GM18868 (cell line): ENCODE measurements around the gene RFXAP.
"Not testable (repeated sequence)": the region's sequence is repeated elsewhere in the genome, so short reads cannot be mapped to it uniquely, and the experiment has no call there.

Experiments
- ATAC-seq: cut with Tn5 transposase; IDR thresholded peaks from one replicate; pipeline ENCODE4 v1.9.1; 2021; ENCODE audit warnings: mild to moderate bottlenecking, moderate library complexity; ENCODE audit not compliant: unreplicated experiment

RFXAP gene, protein sequence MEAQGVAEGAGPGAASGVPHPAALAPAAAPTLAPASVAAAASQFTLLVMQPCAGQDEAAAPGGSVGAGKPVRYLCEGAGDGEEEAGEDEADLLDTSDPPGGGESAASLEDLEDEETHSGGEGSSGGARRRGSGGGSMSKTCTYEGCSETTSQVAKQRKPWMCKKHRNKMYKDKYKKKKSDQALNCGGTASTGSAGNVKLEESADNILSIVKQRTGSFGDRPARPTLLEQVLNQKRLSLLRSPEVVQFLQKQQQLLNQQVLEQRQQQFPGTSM

DNA sequence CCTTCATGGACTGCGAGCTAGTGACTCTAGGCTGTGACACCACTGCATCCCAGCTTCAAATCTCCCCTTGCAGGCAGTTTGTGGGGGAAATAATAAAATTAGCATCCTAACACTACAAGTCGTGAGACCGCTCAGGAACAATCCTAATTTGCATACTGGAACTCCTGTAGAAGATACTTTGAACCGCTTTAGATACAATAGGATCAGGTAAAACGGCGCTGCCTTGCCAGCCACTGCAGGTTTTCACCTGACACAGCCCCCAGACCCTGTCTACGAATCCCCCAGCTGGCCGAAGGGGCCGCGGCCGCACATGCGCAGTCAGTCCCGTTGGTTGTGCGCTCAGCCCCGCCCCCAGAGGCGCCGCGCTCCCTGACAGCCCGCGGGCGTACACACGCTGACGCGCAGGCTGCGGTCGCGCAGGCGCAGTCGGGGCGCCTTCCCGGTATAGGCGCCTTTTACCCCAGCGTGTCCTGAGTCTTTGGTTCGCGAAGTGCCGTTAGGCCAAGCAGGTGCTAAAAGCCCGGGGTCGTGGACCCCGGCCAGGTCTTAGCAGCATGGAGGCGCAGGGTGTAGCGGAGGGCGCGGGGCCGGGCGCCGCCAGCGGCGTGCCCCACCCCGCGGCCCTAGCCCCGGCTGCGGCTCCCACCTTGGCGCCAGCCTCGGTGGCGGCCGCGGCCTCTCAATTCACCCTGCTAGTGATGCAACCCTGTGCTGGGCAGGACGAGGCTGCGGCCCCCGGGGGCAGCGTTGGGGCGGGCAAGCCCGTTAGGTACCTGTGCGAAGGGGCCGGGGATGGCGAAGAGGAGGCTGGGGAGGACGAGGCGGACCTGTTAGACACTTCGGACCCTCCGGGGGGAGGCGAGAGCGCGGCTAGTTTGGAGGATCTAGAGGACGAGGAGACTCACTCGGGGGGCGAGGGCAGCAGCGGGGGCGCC is at the start of gene RFXAP:
Gene RFXAP (plus strand): TSS at position 419 of the 935 bp plus-strand sequence. CDS start 136 bp downstream, at position 555.
- ATAC-seq: peak; percentile 87

DNA sequence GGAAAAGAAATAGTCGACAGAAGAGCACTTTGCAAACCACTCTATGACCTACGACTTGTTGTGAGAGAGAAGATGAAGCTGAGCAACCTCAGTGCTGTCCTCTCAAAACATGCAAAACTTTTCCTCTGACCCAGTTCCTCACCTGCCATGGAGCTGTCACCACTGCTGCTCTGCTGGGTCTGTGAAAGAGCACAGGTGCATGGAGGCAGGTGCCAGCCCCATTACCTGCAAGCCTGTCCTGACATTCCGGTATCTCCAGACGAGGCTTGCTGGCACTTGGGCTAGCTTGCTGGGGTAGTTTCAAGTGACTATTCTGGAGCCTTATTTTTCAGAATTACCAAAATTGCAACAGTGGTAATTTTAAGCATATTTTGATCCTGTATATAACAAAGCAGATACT is 49.5 kb upstream of the RFXAP start:
- ATAC-seq: no peak

DNA sequence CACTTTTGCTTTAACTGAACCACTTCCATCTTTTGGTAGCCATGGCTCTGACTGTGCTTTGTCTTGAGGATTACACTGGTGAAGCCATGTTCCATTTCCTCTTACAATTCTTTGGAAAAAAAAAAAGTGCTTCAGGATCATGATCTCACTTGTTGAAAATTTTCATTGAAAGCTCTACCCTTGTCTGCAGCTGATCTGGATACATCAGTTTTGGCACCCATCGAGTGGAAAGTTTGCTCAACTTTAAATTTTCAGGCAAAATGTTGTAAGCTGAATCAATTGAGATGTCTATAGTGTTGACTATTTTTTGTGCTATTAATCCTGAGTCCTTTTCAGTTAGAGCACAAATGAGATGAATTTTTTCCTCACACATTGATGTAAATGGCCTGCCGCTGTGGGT is 48.3 kb upstream of the RFXAP start:
- ATAC-seq: no peak

DNA sequence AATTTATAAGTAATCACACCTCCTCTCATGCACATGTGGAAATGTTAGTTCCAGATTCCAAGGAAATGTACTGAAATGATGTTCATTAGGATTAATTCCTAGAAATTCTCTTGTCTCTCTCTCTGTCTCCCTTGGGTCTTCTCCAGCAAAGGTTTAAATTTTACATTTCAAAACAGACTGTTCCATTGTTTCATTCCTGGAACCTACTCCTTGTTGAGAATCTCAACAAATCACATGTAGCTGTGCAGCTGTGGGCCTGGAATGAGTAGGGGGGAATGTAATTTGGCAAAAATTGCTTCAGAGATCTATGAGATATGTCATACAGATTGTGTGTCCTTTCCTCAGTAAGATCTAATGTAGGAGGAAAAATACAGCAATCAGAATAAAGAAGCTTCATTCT is 46.2 kb upstream of the RFXAP start:
- no peak for ATAC-seq

DNA sequence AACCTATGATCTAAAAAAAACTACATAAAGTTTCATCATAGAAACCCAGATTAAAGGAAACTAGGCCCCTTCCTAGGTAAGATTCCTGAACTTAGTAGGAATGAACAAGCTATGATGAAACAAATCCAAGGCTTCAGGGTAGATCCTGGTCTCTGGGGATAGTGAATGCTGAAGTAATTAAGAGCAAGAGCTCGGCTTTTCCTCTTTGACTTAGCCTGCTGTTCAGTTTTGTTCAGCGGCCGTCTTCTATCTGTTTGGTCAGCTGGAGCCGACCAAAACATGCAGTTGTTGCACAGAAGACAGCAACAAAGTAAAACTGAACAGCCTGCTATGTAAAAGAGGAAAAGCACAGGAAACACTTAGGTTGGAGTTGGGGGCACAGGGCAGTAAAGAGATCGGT is 44.1 kb upstream of the RFXAP start:
- ATAC-seq: no peak

DNA sequence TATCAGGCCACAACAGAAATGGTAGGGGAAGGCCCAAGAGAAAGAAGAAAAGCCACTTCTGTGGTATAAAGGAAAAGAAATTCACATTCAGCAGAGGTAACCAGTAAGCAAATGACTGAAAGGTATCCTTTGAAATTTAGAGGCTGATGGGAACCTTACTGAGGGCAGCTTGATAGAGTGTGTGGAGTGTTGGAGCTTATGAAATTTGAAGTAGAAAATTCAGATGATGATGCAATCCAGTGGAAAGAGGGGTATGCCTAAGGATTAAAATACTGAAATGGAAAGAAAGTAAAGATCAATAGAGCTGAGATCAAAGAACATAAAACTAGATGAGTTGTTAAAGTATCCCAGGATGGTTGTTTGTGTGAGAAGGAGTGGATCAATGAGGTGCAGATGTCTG is 42.8 kb upstream of the RFXAP start:
- no peak for ATAC-seq

DNA sequence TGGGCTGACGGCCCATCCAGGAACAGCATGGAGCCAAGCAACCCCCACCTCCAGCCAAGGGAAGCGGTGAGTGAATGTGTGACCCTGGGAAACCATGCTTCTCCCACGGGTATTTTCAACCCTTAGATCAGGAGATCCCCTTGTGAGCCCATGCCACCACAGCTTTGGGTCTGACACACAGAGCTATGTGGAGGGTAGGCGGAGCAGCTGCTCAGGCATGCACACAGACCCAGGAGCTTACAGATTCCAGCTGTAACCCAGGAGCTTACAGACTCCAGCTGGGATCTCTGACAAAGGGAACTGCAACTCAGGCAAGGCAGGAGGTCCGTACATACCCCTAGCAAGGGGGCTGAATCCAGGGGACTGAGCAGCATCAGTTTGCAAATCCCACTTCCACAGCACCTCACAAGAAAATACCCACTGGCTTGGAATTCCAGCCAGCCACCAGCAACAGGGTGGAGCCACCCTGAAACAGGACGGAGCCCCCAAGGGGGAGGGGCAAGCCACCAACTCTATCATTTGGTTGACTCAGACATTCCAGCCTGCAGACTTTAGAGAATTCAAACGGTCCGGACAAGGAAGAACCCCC is 40.8 kb upstream of the RFXAP start:
- peak; percentile 95 for ATAC-seq

DNA sequence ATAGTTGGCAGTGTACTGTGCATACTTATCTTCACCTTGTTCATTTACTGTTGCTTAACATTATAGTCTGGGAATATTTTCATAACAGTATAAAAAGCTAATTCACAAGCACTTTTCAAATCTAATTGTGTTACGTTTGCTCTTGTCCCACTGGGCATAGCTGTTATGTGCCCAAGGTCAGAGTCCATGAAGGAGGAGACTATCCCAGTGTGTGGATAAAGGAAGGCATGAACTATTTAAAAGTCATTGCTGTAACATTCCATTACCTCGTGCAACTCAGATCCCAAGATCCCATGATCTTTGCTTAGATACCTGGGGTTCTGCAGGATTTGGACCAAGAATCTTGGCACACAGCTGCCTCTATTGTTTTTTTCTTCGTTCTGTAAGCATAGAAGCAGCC is 35.1 kb upstream of the RFXAP start:
- no peak for ATAC-seq

DNA sequence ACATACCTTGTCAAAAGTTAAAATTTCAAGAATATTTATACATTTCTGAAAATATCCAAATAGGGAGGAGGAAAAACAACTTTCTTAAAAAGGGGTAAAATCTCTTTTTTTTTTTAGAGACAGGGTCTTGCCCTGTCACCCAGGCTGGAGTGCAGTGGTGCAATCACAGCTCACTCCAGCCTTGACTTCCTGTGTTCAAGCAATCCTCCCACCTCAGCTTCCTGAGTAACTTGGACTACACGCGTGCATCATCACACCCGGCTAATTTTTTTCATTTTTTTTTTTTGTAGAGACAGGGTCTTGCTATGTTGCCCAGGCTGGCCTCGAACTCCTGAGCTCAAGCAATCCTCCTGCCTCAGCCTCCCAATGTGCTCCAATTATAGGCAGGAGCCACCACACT is 32.8 kb upstream of the RFXAP start:
- ATAC-seq: not testable (repeated sequence)

DNA sequence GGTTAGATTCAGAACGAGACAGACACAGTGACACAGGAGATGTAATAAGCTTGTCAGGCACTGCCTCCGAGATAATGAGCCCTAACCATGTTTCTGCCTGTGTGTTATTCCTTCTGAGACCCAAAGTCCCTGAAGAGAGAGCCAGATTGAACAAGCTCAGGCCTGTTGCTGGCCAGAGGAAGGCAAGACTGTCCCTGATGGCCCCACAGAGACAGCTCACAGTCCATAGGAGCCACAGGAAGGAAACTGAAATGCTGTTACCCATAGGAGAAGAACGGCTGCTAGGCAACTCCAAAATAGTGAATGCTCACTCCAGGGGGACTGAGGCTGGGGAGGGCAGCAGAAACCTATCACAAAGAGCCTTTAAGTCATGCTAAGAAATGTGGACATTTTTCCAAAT is 31.8 kb upstream of the RFXAP start:
- ATAC-seq: no peak

DNA sequence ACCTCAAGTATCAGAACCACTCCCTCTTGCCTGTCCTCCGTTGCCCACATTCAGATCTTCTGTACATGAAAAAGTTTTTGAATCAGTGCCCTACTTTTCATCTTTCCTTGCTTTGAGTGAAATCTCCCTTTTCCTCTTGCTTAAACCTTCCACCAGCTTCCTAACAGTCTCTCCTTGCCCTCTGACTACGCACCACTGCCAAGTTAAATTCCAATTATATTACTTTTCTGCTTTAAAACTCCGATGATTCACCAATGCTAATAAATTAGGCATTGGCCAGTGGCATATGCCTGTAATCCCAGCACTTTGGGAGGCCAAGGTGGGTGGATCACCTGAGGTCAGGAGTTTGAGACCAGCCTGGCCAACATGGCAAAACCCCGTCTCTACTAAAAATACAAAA is 30.7 kb upstream of the RFXAP start:
- no peak for ATAC-seq

DNA sequence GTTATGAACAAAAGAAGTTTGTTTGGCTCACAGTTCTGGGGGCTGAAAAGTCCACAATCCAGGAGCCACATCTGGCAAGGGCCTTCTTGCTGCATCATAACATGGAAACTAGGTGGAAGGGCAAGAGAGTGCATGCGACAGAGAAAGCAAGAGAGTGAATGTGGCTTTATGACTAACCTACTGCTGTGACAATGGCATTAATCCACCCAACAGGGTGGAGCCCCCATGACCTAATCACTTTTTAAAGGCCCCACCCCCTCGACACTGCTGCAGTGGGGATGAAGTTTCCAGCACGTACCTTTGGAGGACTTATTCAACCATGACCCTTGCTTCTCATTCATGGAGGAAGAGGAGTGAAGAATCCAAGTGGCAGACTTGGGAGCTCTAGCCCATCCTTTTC is 30.0 kb upstream of the RFXAP start:
- no peak for ATAC-seq

DNA sequence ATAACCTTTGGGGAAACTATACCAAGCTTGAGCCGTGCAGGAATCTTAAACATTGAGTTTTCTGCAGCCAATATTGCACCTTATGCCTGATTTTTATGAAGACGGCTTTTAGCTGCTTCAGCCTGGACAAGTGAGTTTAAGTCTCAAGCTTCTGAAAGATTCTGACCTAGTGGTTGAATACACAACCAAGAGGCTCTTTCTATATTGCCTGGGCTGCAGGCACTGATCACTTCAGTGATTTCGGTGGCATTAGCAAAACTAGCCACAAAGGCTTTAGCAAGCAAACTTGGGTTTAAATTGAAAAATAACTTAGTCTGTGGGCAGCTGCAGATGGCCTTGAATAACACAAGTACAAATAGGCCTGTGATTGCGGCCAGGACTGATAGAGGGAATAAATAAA is 29.3 kb upstream of the RFXAP start:
- ATAC-seq: no peak

DNA sequence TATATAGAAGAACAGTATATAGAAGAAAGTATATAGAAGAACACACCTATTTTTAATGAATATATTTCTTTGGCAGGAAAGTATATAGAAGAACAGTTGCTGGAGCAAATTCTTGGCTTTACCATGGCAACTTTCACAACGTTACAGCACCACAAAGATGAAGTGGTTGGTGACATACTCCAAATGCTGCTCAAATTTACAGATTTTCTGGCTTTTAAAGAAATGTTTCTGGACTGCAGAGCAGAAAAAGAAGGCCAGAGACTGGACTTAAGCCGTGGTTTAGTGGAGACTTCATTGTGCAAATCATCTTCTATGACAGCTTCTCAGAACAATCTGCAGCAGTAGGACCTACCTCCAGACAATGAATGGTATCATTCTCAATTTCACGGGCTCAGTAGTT is 24.3 kb upstream of the RFXAP start:
- no peak for ATAC-seq

DNA sequence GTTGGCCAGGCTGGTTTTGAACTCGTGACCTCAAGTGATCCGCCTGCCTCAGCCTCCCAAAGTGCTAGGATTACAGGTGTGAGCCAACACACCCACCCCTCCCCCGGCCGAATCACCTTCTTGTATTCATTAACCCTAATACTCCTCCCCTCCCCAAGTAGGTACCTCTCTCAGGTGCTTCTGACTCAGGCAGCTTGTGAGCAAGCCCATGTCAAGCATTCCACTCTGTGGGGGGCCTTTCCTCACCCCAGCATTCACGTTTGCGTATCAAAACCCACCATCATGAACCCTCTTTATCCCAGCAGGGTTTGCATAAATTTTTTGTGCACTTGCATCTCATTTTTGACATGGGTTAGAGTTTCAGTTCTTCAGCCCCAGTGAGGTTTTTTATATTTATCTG is 23.6 kb upstream of the RFXAP start:
- no peak for ATAC-seq

DNA sequence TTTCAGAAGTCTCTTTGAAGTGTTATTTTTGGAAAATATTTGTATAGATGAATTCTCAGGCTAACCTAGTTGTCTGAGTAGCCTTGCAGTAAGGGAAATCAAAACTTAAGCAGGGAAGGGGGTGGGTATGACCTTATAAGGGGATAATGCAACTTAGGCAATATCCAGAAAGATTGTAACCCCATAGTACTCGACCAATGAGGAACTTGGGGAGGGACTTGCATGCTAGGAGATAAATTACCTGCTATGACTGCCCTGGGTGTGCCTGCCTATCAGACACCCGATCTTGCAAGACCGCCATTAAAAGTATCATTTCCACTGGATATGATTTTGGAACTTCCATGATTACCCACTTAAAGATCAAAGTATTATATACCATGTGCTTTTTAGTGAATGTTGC is 23.0 kb upstream of the RFXAP start:
- ATAC-seq: no peak

DNA sequence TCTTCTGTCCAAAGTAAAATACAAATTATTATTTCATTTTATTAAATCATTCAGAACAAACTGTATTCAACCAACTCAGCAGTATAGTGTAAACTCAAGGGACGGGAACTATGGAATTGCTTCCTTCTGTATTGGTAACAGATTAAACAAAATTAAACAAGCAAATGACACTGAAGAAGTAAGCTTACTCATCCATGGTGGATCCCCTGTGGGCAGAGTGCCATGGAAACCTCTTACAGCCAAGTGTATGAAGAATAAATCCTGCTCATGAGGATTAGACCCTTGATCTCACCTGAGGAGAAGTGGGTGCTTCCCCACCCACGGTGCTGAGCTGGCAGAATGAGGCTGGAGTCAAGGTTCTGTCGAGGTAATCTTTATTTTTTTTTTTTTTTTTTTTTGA is 18.0 kb upstream of the RFXAP start:
- ATAC-seq: no peak

DNA sequence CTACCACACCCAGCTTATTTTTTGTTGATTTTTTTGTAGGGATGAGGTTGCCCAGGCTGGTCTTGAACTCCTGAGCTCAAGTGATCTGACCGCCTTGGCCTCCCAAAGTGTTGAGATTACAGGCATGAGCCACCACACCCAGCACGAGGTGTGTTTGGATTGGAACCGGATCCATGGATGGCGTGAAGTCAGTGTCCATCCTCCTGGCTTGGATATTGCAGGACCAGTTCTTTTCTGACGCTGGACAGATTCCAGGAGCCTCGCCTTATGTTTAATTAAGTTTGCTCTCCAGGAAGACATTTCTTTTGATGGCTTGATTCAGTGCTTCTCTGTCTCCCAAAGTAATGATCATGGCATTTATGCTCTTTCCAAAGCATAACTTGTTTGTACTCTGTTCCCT is 14.4 kb upstream of the RFXAP start:
- ATAC-seq: no peak

DNA sequence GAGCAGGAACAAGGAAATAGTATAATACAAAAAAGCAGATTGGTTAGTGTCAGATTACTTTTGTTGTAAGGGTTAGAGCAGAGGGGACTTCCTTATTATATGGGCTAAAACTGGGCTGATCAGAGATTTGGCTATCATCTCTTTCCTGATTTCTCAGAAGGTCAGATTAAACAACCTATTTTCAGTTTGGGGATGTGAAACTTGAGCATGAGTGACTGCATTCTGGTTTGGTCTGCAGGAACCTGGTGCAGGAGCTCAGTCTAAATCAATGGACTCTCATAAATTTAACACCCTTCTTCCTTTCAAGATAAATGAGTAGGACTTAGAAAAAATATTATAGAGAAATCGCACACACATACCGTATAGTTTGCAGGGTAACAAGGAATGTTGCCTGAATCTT is 12.9 kb upstream of the RFXAP start:
- peak; percentile 76 for ATAC-seq

DNA sequence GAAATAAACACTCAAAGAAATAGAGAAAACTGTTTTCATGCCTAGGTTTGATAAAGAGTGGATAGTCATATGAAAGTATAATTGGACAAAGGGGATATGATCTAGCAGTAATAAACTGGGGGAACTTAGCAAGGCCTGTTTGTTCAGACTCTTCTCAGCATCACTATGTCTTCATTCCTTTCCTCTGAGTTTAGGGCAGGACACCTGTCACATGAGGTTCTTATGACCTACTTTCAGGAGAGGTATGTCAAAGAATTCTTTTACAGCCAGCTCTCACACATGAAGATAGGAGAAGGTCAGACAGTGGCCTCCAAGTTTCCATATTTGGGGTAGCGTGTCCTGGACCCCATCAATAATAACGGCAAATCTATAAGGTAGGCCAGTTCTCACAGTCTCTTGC is 11.4 kb upstream of the RFXAP start:
- ATAC-seq: no peak

DNA sequence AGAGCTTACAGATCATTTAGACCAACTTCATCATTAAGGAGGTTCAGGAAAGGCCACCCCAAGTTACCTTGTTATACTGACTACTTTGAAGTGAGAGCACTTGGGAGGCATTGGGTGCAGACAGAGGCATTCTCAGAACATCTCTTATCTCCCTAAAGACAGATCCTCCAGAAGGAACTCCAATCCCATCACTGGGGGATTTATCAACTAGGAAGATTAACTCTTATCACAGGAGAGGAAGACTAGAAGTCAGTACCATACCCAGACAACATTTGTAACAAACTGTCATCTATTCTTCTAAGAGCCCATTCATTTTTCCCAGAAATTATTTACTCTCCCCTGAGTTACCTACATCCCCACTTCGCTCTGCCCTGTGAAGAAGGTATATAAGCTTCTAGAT is 5.8 kb upstream of the RFXAP start:
- ATAC-seq: no peak

DNA sequence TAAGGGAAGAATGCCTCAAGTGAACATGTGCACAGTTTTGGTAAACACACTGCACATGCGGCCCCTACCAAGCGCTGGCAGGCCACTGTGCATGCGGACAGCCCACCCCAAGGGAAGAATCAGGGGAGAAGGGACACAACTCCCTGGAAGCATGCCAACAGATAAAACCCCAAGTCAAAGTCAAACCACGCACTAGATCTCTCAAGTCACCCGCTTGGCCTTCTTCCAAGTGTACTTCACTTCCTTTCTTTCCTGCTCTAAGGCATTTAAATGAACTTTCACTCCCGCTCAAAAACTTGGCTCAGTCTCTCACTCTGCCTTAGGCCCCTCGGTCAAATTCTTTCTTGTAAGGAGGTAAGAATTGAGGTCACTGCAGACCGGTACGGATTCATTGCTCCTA is 4.6 kb upstream of the RFXAP start:
- ATAC-seq: no peak
